Germinal center (tissue), 1 donor: ENCODE results near the gene C16orf87.
"Not testable (repeated sequence)": the region's sequence is repeated elsewhere in the genome, so short reads cannot be mapped to it uniquely, and the experiment has no call there.

ENCODE experiments used
- DNase-seq: peaks from one replicate; pipeline ENCODE4 v3.0.0; 2012; ENCODE audit warnings: mixed read lengths, low spot score

C16orf87 gene

GRCh38 chr16:46800494-46800893 lies 30.5 kb downstream of the C16orf87 start:
- DNase-seq: no peak

GRCh38 chr16:46797501-46797900 lies 33.5 kb downstream of the C16orf87 start:
- DNase-seq: no peak

- no peak for DNase-seq
These were observed 34.2 kb downstream of the C16orf87 start for GRCh38 chr16:46796764-46797269.

- DNase-seq: no peak
These were observed 37.1 kb downstream of the C16orf87 start for GRCh38 chr16:46793841-46794240.

- no peak for DNase-seq
These were observed 40.2 kb downstream of the C16orf87 start for GRCh38 chr16:46790599-46791270.

GRCh38 chr16:46789499-46790414 lies 41.2 kb downstream of the C16orf87 start:
- DNase-seq: peak; percentile 85

- no peak for DNase-seq
These were observed 42.0 kb downstream of the C16orf87 start for GRCh38 chr16:46788891-46789474.

- DNase-seq: peak; percentile 73
These were observed 43.1 kb downstream of the C16orf87 start for GRCh38 chr16:46787909-46788308.

GRCh38 chr16:46785076-46785845 lies 45.7 kb downstream of the C16orf87 start:
- DNase-seq: no peak

- not testable (repeated sequence) for DNase-seq
These were observed 46.4 kb downstream of the C16orf87 start for GRCh38 chr16:46784569-46784968.

- DNase-seq: no peak
These were observed 47.2 kb downstream of the C16orf87 start for GRCh38 chr16:46783800-46784199.

- no peak for DNase-seq
These were observed 48.7 kb downstream of the C16orf87 start for GRCh38 chr16:46782320-46782719.

- DNase-seq: no peak
These were observed 53.2 kb downstream of the C16orf87 start for GRCh38 chr16:46777804-46778203.

- no peak for DNase-seq
These were observed 55.8 kb downstream of the C16orf87 start for GRCh38 chr16:46775214-46775613.

- no peak for DNase-seq
These were observed 56.2 kb downstream of the C16orf87 start for GRCh38 chr16:46774743-46775177.

- no peak for DNase-seq
These were observed 58.5 kb downstream of the C16orf87 start for GRCh38 chr16:46772463-46772862.

- no peak for DNase-seq
These were observed 62.2 kb downstream of the C16orf87 start for GRCh38 chr16:46768809-46769208.

- DNase-seq: no peak
These were observed 65.9 kb downstream of the C16orf87 start for GRCh38 chr16:46765050-46765449.

- DNase-seq: no peak
These were observed 67.8 kb downstream of the C16orf87 start for GRCh38 chr16:46763147-46763546.

GRCh38 chr16:46762583-46762982 lies 68.4 kb downstream of the C16orf87 start:
- DNase-seq: no peak

GRCh38 chr16:46759309-46759708 lies 71.7 kb downstream of the C16orf87 start:
- DNase-seq: no peak
